Panc1 (cell line): ENCODE results near the gene CDC37.

Experiments used
- CTCF ChIP-seq: fragments of 450-650 bp; IDR thresholded peaks from 2 replicates; pipeline ENCODE4 v1.5.1; 2017; ENCODE audit warnings: mild to moderate bottlenecking
- POLR2AphosphoS5 ChIP-seq: IDR thresholded peaks from 2 replicates; pipeline ENCODE4 v1.6.1; 2012; ENCODE audit warnings: mild to moderate bottlenecking, low read depth, low read length, moderate library complexity
- TF ChIP-seq, protein P1 (sequence below), 2 experiments: IDR thresholded peaks; 2 replicates each; pipeline ENCODE4 v1.6.1; 2011 to 2012; ENCODE audit warnings: low read depth in 2 of 2, control low read depth in 1 of 2, low read length in 1 of 2, mild to moderate bottlenecking in 1 of 2, moderate library complexity in 1 of 2; ENCODE audit not compliant: insufficient read depth in 1 of 2

DNA sequence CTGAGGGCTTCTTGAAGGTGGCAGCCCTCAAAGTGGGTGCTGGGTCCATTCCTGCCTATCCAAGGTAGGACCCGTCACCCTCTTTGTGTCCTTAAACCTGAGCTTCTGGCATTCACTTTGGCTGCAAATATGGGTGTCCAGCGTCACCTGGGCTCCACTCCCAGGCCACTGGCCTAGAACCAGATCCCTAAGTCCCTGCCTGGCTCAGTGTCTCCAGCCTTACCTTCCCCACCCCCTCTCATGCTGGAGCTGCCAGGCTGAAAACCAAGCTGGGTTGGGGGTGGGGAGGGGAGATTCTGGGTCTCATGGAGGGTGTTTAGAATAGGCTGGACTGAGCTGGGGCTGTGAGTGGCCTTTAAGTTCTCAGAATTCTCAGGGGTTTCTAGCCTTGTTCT is 29.4 kb upstream of the CDC37 start:
- no peak for TF ChIP-seq CTCF
- no peak for TF ChIP-seq POLR2AphosphoS5
- TF ChIP-seq, protein P1, sequence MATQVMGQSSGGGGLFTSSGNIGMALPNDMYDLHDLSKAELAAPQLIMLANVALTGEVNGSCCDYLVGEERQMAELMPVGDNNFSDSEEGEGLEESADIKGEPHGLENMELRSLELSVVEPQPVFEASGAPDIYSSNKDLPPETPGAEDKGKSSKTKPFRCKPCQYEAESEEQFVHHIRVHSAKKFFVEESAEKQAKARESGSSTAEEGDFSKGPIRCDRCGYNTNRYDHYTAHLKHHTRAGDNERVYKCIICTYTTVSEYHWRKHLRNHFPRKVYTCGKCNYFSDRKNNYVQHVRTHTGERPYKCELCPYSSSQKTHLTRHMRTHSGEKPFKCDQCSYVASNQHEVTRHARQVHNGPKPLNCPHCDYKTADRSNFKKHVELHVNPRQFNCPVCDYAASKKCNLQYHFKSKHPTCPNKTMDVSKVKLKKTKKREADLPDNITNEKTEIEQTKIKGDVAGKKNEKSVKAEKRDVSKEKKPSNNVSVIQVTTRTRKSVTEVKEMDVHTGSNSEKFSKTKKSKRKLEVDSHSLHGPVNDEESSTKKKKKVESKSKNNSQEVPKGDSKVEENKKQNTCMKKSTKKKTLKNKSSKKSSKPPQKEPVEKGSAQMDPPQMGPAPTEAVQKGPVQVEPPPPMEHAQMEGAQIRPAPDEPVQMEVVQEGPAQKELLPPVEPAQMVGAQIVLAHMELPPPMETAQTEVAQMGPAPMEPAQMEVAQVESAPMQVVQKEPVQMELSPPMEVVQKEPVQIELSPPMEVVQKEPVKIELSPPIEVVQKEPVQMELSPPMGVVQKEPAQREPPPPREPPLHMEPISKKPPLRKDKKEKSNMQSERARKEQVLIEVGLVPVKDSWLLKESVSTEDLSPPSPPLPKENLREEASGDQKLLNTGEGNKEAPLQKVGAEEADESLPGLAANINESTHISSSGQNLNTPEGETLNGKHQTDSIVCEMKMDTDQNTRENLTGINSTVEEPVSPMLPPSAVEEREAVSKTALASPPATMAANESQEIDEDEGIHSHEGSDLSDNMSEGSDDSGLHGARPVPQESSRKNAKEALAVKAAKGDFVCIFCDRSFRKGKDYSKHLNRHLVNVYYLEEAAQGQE (IDR thresholded peaks at IDR 0.05; ENCODE audit: insufficient read depth in 1 of 2, low read depth in 2 of 2, low read length in 1 of 2): no peak
